Stimulated activated CD8-positive, alpha-beta memory T cell treated with anti-CD3 and anti-CD28 coated beads, Interleukin-7, amount 100 ng/mL, for 1 hour (primary cell): ENCODE results near the gene DGKG.

Source experiments
- DNase-seq, 2 donors: peaks; one replicate each; pipeline ENCODE4 v3.0.0-alpha.2; 2020; ENCODE audit warnings: low read depth in 2 of 2

Gene DGKG

GRCh38 chr3:186210852-186211500, 151.1 kb downstream of the DGKG start:
- DNase-seq: no peak

DNA sequence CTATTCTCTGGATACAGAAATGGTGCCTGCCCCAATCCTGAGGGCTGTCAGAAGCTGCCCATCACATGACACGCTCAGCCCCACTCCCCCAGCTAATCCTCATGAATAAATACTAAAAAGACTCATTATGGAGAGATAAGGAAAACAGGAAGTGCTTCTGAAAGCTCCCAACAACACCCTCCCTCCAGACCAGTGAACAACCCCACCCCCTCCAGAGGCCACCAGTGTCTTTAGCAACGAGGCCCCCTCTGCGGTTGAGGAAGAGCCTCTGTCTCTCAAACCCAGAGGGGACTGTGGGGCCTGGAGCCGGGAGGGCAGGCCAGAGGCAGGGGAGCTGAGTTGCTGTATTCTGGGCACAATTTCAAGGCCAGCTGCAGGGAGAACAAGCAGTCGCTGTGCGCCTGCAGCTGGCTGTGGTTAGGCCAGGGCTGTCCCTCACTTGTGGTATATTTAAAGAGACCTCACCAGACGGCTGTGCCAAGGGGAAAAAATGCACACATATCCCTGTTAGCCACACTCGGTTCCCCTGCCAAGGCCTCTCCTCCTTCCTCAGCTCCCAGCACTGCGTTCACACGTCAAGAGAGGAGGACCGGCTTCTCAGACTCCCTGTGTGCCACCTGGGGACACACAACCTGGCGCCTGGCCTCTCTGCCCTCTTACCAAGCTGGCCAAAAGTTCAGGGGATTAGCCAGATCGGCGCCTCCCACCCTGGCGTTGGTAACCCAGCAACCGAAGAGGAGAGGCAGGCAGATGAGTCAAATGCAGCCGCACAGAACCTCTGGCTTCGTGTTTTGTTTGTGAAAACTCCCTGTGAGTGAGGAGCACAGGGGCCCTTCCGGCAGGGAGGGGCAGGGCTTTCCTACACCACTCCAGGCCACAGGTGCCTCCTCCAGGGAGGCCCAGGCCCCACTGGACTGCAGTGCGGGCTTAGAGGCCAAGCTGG, 152.0 kb downstream of the DGKG start:
- DNase-seq: no peak

GRCh38 chr3:186208296-186208989, 153.6 kb downstream of the DGKG start:
- no peak for DNase-seq

DNA sequence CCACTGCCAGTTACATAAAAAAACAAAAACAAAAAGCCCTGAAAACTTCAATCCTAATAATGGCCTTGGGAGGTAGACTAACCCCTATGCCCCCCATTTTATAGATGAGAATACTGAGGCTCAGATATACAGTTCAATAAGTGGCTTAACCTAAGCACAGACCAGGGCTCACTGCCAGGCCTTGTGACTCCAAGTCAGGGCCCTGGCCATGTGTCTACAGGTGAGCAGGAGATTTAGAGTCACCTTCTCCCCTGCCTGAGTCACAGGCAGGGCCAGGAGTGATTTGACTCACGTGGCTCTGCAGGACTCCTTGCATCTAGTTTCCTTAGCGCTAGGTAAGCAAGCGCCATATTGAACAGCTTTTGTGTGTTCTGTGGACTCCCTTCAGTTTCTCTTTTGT, 154.5 kb downstream of the DGKG start:
- DNase-seq: no peak

DNA sequence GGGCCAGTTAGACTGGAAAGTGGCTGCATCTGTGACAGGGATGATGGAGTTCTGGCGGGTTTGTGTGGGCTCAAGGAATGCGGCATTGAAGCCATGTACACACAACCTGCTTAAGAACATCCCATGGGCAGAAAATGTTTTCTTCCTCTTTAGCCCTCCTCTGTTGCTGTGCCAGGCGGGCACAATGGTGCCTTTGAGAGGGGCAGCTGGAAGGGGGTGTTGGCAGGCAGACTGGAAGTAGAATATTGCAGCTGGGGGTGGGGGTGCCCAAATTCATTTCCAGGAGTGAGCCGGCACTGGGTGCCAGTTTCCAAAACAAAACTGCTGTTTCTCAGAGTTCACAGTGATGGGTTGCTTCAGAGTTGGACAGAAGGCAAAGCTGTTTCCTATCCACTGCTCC, 161.3 kb downstream of the DGKG start:
- DNase-seq: no peak

DNA sequence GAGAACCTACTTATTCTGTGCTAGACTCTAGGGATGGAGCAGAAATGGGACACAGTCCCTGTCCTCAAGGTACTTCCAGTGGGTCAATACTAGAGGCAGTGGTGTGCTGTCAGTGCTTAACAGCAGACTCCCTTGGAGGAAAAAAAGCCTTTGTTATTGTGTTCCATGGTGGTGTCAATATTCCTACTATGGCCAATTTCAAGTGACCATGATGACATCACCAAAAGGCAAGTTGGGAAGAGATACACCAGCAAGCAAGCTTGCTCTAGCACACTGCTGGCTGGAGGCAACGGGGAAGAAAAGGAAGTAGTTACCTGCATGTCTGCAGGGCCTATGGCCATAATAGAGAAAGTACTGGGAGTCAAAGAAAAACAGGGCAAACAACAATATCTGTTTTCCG, 163.6 kb downstream of the DGKG start:
- DNase-seq: no peak

GRCh38 chr3:186194451-186194811, 167.6 kb downstream of the DGKG start:
- no peak for DNase-seq

DNA sequence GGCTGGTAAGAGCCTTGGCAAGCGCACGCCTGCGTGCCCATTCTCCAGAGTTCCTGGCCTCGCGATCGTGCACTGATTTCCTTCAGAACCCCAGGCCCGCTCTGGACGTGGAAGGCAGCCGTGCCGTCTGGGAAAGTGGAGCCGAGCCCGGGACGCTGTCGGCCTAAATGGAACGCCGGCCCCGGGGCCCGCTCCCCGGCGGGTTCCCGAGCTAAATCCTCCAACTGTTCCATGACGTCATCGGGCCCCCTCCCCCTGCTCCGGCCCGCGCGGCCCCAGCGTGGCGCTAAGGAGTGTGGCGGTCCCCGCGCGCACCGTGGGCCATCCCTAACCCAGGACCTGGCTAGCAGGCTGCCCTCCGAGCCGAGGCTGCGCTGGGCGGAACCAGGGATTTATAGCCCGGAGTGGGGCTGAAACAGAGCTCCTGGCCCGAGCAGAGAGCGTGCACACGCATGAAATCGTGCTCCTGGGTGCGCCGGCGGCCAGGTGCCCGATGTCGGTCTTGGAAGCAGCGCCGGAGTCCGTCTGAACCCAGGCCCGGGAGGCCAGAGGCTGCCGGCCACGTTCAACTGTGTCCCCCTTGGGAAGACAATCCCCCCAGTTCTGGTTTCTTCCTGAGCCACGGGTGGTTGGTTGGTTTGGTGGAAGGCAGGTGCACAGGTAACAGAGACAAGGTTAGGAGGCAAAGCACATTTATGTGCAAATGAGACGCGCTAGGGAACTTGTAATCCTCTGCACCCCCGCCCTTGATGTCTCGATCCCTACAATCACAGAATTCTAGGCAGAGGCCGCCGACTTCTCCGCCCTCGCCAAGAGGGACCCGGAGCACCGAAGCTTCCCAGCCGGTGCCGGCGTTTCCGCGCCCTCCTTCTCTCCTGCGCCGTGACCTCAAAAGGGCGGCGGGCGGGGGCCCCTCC, 168.2 kb downstream of the DGKG start:
- DNase-seq: no peak

GRCh38 chr3:186192823-186193222, 169.2 kb downstream of the DGKG start:
- DNase-seq: no peak

DNA sequence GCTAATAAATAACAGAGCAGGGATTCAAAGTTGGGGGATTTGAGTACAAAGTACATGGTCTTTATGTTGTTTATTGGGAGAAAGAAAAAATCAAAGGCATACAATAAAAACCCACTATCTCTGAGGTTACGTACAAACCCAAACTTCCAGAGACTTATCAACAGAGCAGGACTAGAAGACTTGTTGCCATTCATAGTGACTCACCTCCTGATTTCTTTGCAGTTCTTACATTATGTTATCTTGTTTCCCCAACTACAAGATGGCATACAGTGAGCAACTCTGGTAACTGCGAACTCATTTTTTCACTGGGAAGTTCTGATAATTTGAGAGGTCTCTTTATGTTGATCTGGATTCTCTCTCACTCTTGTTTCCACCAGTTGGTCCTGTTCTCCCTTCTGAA, 172.5 kb downstream of the DGKG start:
- no peak for DNase-seq

GRCh38 chr3:186187401-186188275, 174.4 kb downstream of the DGKG start:
- DNase-seq: no peak

- DNase-seq: no peak
Measured at GRCh38 chr3:186185194-186185787, 176.7 kb downstream of the DGKG start.

GRCh38 chr3:186184021-186184420, 178.0 kb downstream of the DGKG start:
- no peak for DNase-seq

DNA sequence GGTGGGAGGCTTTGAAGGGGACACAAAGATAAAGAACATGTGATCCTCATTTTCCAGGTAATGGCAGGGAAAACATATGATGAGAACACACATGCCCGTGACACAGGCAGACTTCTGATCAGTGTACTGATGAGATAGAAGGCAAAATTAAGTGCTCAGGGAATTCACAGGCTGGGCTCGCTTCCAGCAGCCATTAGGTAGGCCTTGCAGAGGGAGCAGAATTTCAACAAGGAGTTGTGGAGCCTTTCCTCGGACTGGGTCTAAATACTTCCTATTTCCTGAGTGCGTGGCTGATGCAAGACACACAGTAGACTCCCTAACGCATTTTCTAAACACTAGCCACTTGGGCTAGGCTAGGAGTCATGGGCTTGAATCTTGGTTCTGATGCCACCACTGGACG, 179.2 kb downstream of the DGKG start:
- DNase-seq: no peak

DNA sequence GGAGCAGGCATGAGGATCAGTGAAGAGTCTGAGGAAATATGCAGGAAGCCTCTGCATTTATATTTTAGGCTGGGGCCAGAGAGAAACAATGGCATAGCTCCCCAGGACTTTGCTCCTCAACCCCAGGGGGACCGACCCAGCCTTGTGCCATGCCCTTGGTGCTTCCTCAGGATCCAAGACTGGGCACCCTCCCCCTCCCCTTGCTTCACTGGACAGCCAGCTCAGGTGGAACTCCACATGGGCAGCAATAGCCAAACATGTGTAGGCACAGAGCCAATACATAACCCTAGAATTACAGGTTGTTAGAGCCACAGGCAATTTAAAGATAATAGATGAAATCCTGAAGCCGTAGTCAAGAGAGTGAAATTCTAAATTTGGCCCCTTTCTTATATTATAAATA, 180.1 kb downstream of the DGKG start:
- no peak for DNase-seq

DNA sequence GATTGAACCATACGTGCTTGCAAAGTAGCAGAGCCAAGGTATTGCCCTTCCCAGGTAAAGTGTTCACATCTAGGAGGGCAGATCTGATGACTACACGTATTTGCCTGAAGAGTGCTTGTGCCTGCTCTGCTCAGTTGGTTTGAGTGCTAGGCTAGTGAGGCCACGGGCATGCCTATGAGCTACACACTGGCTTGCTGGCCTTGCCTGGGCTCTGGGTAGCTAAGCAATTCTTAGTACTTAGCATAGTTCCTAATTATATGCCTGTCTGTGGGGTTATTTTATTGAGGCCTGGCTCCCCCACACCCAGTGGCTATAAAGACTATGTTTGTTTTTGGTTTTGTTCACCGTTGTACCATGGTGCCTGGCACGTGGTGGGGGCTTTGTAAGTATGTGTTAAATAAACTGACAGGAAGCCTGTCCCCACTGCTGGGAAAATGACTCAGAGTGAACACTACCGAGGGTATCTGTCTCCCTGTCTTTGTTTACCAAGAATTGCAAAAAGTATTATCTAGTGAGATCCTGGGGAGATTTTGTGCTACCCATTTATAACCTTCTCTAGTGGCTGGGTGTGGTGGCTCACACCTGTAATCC, 181.0 kb downstream of the DGKG start:
- no peak for DNase-seq

DNA sequence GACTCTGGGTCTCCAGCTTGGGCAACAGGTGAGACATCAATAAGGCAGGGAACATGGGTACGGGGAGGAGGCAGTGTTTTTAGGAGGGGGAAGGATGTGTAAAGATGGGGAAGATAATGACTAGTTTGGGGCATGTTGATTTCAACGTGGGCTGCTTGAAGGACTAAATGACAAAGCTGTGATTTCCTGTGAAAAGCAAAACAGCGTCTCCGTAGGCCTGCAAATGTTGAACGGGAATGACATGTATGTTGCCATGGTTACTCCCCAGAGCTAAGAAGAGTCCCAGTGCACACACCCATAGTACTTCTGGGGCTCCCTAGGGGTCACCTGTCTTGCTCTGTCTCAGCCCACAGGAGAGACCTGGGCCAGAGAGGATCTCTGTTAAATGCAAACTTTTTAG, 181.9 kb downstream of the DGKG start:
- no peak for DNase-seq

DNA sequence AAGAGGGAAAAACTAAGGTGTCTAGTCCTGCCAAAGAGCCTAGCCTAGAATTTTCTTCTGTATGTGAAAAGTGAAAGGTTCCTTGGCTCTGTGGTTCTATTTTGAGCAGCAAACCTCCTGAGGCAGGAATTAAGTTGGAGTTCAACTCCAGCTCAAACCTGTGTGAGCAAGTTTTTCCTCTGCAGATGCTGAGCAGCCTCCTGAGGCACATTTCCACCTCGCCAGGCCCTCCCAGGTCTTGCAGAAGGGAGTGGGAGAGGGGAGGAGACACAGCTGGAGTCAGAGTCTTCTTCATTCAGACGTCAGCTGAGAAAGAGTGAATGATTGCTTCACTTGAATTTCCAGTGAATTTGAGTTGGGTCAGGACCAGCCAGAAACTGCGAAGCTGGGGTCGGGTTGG, 183.6 kb downstream of the DGKG start:
- DNase-seq: no peak

GRCh38 chr3:186176373-186176990, 185.6 kb downstream of the DGKG start:
- no peak for DNase-seq
